ENCODE results near the gene NPC2.

The NPC2 gene

DNA sequence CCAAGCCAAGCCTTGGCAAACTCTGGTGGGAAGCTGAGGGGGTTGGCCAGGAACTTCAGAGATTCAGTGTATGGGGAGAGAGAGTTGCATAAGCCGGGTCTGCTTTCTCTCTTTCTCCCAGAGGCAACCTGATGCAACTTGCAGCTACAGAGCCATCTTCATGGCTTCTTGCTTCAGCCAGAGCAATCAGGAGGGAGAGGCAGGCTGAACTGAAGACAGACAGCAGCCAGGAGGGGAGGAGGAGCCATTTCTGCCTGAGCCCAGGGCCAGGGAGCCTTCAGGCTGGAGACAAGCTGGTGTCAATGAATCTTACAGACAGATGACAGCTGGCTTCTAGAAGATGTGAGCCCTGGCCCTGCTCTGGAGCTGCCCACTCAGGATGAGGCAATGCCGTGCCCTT, 18.7 kb downstream of the NPC2 start:
- no peak overlapping the region for H3K4me3 ChIP-seq (ENCODE audit: low read depth, low read length)
- TF ChIP-seq, protein P1, sequence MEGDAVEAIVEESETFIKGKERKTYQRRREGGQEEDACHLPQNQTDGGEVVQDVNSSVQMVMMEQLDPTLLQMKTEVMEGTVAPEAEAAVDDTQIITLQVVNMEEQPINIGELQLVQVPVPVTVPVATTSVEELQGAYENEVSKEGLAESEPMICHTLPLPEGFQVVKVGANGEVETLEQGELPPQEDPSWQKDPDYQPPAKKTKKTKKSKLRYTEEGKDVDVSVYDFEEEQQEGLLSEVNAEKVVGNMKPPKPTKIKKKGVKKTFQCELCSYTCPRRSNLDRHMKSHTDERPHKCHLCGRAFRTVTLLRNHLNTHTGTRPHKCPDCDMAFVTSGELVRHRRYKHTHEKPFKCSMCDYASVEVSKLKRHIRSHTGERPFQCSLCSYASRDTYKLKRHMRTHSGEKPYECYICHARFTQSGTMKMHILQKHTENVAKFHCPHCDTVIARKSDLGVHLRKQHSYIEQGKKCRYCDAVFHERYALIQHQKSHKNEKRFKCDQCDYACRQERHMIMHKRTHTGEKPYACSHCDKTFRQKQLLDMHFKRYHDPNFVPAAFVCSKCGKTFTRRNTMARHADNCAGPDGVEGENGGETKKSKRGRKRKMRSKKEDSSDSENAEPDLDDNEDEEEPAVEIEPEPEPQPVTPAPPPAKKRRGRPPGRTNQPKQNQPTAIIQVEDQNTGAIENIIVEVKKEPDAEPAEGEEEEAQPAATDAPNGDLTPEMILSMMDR (conservative IDR thresholded peaks at IDR 0.05; ENCODE audit: low read depth, low read length), result no peak
- DNase-seq (ENCODE audit: low read depth), result no peak

DNA sequence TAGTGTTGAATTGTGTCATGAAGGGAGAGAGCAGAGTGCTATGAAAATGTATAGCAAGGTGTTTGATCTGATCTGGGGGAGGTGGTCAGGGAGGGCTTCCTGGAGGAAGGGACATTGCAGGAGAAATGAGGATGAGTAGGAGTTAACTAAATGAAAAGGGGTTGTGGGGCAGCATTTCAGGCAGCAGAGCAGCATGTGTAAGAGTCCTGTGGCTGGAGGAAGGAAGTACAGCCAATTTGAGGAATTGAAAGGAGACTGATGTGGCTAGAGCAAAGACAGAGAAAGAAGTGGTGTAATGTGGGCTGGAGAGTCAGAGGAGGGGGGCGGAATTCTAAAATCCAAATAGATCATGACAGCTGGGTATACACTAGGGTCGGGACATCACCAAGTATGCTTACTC, 20.5 kb downstream of the NPC2 start:
- no peak overlapping the region for H3K4me3 ChIP-seq (ENCODE audit: low read depth, low read length)
- TF ChIP-seq, protein P1 (conservative IDR thresholded peaks at IDR 0.05; ENCODE audit: low read depth, low read length), result no peak
- DNase-seq (ENCODE audit: low read depth), result no peak

DNA sequence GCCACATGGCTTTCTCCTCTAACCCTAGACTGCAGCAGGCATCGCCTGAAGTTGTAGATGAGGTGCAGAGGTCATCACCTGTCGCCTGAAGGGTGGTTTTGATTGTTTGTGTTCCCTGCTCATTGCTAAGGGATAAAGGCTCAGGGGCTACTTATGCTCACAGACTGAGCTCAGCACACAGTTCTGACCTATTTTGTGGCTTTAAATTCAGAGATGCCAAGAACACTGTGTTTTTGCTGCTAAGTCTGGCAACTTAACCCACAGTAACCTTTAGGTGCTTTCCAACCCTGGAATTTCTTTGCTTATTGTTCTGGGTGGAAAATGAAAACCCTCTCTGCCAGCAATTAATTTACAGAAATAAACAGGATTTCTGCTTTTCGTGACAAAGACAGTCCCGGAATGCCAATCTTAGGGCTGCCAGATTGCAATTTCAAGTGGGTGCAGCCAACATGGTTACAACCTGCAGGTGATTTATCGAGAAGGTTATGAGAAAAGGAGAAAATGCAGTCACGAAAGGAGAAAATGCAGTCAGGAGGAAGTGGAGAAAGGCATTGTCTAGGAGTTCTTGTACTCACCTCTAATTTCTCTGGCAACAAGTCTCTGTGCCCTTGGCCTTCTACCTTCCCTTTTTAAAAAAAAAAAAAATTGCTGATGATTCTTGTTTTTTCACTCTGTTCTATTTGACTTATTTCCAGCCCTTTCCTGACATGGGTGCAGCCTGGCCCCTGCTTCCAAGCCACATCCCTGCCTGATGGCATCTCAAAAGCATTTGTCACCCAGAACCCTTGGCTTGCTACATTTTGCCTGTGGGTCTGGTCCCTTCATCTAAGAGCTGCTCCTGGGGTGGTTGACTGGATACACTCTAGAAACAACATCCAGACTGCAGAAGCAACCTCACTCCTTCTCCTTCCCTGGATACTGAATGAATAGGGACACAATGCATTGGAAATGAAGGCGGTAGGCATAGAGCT, 23.3 kb downstream of the NPC2 start:
- no peak overlapping the region for H3K4me3 ChIP-seq (ENCODE audit: low read depth, low read length)
- DNase-seq (ENCODE audit: low read depth), result no peak
- TF ChIP-seq, protein P1 (conservative IDR thresholded peaks at IDR 0.05; ENCODE audit: low read depth, low read length), result no peak

DNA sequence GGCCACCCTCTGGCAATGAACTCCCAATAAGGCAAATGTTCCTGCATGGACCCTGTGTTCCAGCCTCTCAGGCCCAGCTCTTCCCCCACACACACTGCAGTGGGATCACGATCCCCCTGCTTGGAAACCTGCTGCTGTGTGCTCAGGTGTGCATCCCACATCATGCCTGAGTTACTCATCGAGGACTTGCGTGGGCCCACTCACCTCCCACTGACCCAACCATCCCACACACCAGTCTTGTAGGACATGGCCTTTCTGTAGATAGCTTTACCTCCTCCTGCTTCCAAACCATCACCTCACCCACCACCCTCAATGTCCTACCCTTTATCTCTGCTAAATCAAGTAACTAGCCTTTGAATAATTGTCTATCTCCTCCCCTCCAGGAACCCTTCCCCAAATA, 24.6 kb downstream of the NPC2 start:
- no peak overlapping the region for H3K4me3 ChIP-seq (ENCODE audit: low read depth, low read length)
- TF ChIP-seq, protein P1 (conservative IDR thresholded peaks at IDR 0.05; ENCODE audit: low read depth, low read length), result no peak
- no peak for DNase-seq (ENCODE audit: low read depth)

DNA sequence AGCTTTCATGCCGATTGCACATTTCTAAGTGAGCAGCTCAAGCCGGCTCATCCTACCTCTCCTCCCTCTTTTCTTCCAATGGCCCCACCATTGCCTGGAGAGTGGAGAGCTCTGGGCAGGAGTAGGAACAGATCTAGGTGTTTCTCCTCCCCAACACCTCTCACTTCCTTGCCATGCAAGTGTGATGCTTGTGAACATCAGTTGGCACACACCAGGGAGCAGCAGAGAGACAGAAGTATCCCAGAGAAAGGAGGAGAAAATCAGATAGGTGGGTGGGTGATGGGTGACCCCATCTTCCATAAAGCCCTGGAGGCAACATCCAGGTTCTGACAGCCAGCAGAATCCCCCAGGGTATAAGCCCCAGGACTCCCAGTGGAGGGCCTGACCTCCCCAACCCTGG, 27.8 kb downstream of the NPC2 start:
- no peak overlapping the region for H3K4me3 ChIP-seq (ENCODE audit: low read depth, low read length)
- TF ChIP-seq, protein P1 (conservative IDR thresholded peaks at IDR 0.05; ENCODE audit: low read depth, low read length), result no peak
- DNase-seq (ENCODE audit: low read depth), result no peak

DNA sequence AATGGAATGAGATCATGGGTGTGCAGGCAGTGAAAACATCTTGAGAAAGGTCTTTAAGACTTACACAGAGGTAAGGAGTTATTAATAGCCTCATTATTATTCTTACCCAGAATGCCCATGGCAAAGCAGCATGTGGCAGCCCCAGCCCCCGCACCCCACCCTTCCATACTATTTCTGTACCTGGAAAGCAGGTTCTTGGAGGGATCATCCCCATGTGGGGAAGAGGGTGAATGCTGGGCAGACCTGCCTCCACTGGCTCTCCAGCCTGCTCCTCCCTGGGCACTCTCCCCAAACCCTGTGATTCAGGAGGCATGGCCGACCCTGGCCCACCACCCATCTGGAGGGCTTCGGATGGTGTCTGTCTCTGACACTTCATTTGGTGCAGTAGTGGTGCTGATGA, 28.3 kb downstream of the NPC2 start:
- no peak overlapping the region for H3K4me3 ChIP-seq (ENCODE audit: low read depth, low read length)
- no peak for DNase-seq (ENCODE audit: low read depth)
- TF ChIP-seq, protein P1 (conservative IDR thresholded peaks at IDR 0.05; ENCODE audit: low read depth, low read length), result no peak

DNA sequence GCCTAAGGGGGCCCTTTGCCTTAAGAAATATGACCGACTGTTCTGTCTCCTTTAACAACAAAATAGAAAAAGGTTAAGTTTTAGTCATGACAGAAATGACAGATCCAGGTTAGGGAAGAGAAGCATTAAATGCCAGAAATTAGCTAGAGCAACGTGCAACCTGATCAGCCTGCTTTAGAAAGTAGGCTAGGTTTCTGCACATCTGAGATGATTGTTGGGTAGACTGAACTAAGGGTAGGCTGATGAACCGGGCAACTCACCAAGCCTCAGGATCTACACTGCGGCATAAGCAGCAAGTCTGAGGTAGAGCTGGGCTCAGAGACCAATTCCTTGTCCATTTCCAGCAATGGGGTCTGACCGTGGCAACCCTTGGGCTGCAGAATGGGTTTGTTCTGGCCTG, 29.4 kb downstream of the NPC2 start:
- DNase-seq (ENCODE audit: low read depth), result no peak
- TF ChIP-seq, protein P1 (conservative IDR thresholded peaks at IDR 0.05; ENCODE audit: low read depth, low read length), result no peak
- H3K4me3 ChIP-seq (ENCODE audit: low read depth, low read length), result no peak overlapping the region
